ENCODE data around the gene STK17B. TPM values are rescaled to one million over a fixed set of nuclear protein-coding genes. Genes with fewer than 3 reads are reported as not detected.

STK17B gene
- total RNA-seq, 2 experiments from 2014 or later = 95.0 to 148 TPM

DNA sequence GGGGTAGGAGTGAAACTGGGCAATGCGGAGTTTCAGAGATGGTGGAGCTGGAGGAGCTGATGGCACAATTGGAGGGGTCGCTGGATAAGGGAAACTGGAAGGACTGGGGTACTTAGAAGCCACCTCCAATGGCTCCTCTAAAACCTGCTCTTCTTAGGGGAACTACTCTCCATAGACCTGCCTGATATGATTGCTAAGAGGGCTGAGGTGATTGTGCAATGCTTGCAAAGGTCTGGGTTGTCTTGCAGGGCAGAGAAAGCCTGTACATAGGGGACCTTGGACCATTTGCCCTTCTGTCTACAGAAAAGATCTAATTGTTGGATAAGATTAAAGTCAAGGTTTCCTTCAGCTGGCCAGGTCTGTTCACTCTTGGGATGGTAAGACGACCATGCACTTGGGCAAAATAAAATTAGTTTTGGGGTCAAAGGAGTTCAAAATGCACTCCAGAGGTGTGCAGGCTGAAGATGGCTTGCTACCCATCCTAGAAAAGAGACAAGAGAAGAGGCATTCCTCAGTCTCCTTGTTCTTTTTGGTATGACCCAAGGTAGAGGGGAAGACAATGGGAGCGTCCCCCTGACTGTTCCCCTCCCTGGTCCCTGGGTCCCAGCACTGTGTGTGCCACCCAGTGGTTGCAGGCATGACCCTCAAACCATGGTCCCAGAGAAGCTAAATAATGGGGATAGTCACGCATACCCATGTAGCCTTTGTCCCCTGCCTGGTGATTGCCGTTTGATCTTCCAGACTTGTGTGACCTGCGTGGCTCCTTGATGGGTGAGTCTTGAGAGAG, 41.1 kb downstream of the STK17B start:
- Histone ChIP-seq H3K36me3 (ENCODE audit: insufficient read depth, low read length) (peaks cover 40% of the 10 kb centered on the region), H3K4me3 (ENCODE audit: low read depth, low read length, poor library complexity, severe bottlenecking) (no peak overlapping the region), H3K4me2 (ENCODE audit: low read length) (no peak overlapping the region), H2AFZ (ENCODE audit: low read length) (no peak overlapping the region), H3K9me3 (ENCODE audit: low read length) (peaks cover 57% of the 10 kb centered on the region), H3K4me1 (ENCODE audit: insufficient read depth, low read length, poor library complexity, severe bottlenecking) (peaks cover 5% of the 10 kb centered on the region), H4K20me1 (ENCODE audit: insufficient read depth, low read length) (no peaks in the 10 kb centered on the region), H3K9me2 (ENCODE audit: insufficient read depth, low read length) (no peaks in the 10 kb centered on the region), H3K27ac (ENCODE audit: low read depth, low read length, poor library complexity, severe bottlenecking) (no peak overlapping the region), H3K79me2 (ENCODE audit: insufficient read depth, low read depth, low read length) (no peaks in the 10 kb centered on the region)
- peak; percentile 48 for DNase-seq (ENCODE audit: low spot score)
- no TSS peak for BruUV-seq (replicated peaks)
- POLR2A ChIA-PET = interaction anchor here (0.5 to 1.0 kb wide), 3 partner anchors 12 to 212 kb away, joined by 3 read pairs; no protein-coding TSS in a partner anchor
- TF ChIP-seq, protein P1, sequence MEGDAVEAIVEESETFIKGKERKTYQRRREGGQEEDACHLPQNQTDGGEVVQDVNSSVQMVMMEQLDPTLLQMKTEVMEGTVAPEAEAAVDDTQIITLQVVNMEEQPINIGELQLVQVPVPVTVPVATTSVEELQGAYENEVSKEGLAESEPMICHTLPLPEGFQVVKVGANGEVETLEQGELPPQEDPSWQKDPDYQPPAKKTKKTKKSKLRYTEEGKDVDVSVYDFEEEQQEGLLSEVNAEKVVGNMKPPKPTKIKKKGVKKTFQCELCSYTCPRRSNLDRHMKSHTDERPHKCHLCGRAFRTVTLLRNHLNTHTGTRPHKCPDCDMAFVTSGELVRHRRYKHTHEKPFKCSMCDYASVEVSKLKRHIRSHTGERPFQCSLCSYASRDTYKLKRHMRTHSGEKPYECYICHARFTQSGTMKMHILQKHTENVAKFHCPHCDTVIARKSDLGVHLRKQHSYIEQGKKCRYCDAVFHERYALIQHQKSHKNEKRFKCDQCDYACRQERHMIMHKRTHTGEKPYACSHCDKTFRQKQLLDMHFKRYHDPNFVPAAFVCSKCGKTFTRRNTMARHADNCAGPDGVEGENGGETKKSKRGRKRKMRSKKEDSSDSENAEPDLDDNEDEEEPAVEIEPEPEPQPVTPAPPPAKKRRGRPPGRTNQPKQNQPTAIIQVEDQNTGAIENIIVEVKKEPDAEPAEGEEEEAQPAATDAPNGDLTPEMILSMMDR (conservative IDR thresholded peaks at IDR 0.05; ENCODE audit: low read length) = 0 out of 2 replicates have a peak, but pooled peaks have one; percentile 18
- TF ChIP-seq EZH2phosphoT487 (IDR thresholded peaks at IDR 0.05; ENCODE audit: borderline replicate concordance, low read depth, low read length) = no peak
- intact Hi-C loops (cut with micrococcal nuclease; ENCODE audit: unreplicated experiment) = loop anchor here (2.0 to 5.0 kb wide), 2 partner anchors 51 to 322 kb away; no protein-coding TSS in a partner anchor
- CTCF ChIA-PET (ENCODE audit: unreplicated experiment) = no interaction called here

DNA sequence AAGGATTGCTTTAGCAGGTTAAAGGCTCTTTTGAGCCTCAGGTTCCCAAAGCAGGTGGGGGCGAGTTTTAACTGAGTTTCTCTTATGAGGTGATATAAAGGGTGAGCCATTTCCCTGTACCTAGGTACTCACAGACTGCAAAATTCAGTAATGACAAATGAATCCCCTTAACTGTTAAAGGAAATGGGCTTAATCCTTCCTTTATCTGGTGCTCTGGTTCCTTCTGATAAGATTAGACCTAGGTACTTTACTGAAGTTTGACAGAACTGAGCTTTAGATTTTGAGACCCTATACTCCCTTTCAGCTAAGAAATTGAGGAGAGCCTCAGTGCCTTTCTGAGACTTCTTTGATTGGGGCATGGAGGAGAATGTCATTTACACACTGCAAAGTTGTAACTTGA, 42.6 kb downstream of the STK17B start:
- CTCF ChIA-PET (ENCODE audit: unreplicated experiment) = no interaction called here
- Histone ChIP-seq H3K9me2 (ENCODE audit: insufficient read depth, low read length) (no peaks in the 10 kb centered on the region), H3K9me3 (ENCODE audit: low read length) (peaks cover 48% of the 10 kb centered on the region), H3K79me2 (ENCODE audit: insufficient read depth, low read depth, low read length) (no peaks in the 10 kb centered on the region), H3K36me3 (ENCODE audit: insufficient read depth, low read length) (peaks cover 25% of the 10 kb centered on the region), H3K4me3 (ENCODE audit: low read depth, low read length, poor library complexity, severe bottlenecking) (no peak overlapping the region), H4K20me1 (ENCODE audit: insufficient read depth, low read length) (no peaks in the 10 kb centered on the region), H2AFZ (ENCODE audit: low read length) (no peak overlapping the region), H3K4me2 (ENCODE audit: low read length) (no peak overlapping the region), H3K4me1 (ENCODE audit: insufficient read depth, low read length, poor library complexity, severe bottlenecking) (peaks cover 5% of the 10 kb centered on the region), H3K27ac (ENCODE audit: low read depth, low read length, poor library complexity, severe bottlenecking) (no peak overlapping the region)
- BruUV-seq (replicated peaks) = no TSS peak
- POLR2A ChIA-PET = no interaction called here
- intact Hi-C loops (cut with micrococcal nuclease; ENCODE audit: unreplicated experiment) = no loop called here
- TF ChIP-seq, protein P1 (conservative IDR thresholded peaks at IDR 0.05; ENCODE audit: low read length) = no peak
- TF ChIP-seq EZH2phosphoT487 (IDR thresholded peaks at IDR 0.05; ENCODE audit: borderline replicate concordance, low read depth, low read length) = no peak
- DNase-seq (ENCODE audit: low spot score) = no peak

DNA sequence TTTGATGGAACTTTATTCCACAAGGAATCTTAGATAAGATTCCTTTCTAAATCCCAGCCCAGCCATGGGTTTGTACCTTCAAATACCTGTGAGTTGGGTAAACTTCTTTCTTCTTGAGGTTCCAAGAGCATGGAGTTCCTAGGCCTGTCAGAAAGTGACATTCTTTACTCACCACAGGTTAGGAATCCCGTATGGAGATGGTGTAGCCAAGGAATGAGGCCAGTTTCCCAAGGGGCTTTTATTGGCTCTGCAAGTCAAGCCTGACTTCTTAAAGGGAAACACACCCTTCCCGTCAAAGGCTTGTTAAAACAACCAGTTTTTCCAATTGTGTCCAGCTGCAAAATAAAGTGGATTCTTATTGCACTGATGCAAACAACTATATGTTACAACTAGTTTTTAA, 45.8 kb downstream of the STK17B start:
- H3K27ac ChIP-seq (ENCODE audit: low read depth, low read length, poor library complexity, severe bottlenecking) = no peak overlapping the region
- H3K36me3 ChIP-seq (ENCODE audit: insufficient read depth, low read length) = no peaks in the 10 kb centered on the region; the same call in 1 of the 2 replicates
- H3K4me1 ChIP-seq (ENCODE audit: insufficient read depth, low read length, poor library complexity, severe bottlenecking) = no peaks in the 10 kb centered on the region
- H2AFZ ChIP-seq (ENCODE audit: low read length) = no peak overlapping the region
- ChIA-PET POLR2A (interaction anchor here (0.7 kb wide), 1 partner anchor 48 kb away, joined by 4 read pairs; no protein-coding TSS in a partner anchor), CTCF (ENCODE audit: unreplicated experiment) (no interaction called here)
- H3K4me2 ChIP-seq (ENCODE audit: low read length) = no peak overlapping the region
- TF ChIP-seq EZH2phosphoT487 (IDR thresholded peaks at IDR 0.05; ENCODE audit: borderline replicate concordance, low read depth, low read length) = no peak
- TF ChIP-seq, protein P1 (conservative IDR thresholded peaks at IDR 0.05; ENCODE audit: low read length) = no peak
- BruUV-seq (replicated peaks) = no TSS peak
- H4K20me1 ChIP-seq (ENCODE audit: insufficient read depth, low read length) = no peaks in the 10 kb centered on the region
- no peak overlapping the region for H3K4me3 ChIP-seq (ENCODE audit: low read depth, low read length, poor library complexity, severe bottlenecking)
- peaks cover 20% of the 10 kb centered on the region for H3K9me3 ChIP-seq (ENCODE audit: low read length)
- no peaks in the 10 kb centered on the region for H3K9me2 ChIP-seq (ENCODE audit: insufficient read depth, low read length)
- DNase-seq (ENCODE audit: low spot score) = no peak
- intact Hi-C loops (cut with micrococcal nuclease; ENCODE audit: unreplicated experiment) = no loop called here
- H3K79me2 ChIP-seq (ENCODE audit: insufficient read depth, low read depth, low read length) = no peaks in the 10 kb centered on the region

Measured in OCI-LY7 (cell line).